Kidney (tissue), 14 donors: ENCODE results near the gene ISX. TPM values are rescaled to one million over a fixed set of nuclear protein-coding genes. Genes with fewer than 3 reads are reported as not detected.

Experiments used
- DNase-seq, 5 donors: peaks; one replicate each; pipeline ENCODE4 v3.0.0-alpha.2; 2013 to 2020
- FAIRE-seq: peaks from 2 replicates; lab custom pipeline; 2012; peaks lifted over from hg19 to GRCh38; lab: Jason Lieb, UNC
- H3K27ac ChIP-seq, 2 donors: one replicate each; pipeline ENCODE4 v1.7.0; 2013; ENCODE audit warnings: low read depth in 2 of 2, low read length in 2 of 2, inconsistent platforms in 1 of 2
- H3K27me3 ChIP-seq: one replicate; pipeline ENCODE4 v1.7.1; 2013; ENCODE audit warnings: low read length, inconsistent platforms; ENCODE audit not compliant: control insufficient read depth, insufficient read depth
- H3K36me3 ChIP-seq, 3 donors: one replicate each; pipeline versions ENCODE4 v1.7.0 to v1.7.1; 2013; ENCODE audit warnings: low read length in 3 of 3, control low read depth in 1 of 3, inconsistent platforms in 1 of 3; ENCODE audit not compliant: insufficient read depth in 3 of 3, control insufficient read depth in 2 of 3
- H3K4me1 ChIP-seq, 3 donors: one replicate each; pipeline versions ENCODE4 v1.7.0 to v1.7.1; 2013; ENCODE audit warnings: low read length in 3 of 3, inconsistent platforms in 1 of 3, low read depth in 1 of 3; ENCODE audit not compliant: control insufficient read depth in 2 of 3, insufficient read depth in 2 of 3
- H3K4me3 ChIP-seq, 3 donors: one replicate each; pipeline versions ENCODE4 v1.7.0 to v1.8.1; 2013; ENCODE audit warnings: low read length in 3 of 3, control low read depth in 1 of 3, inconsistent platforms in 1 of 3
- H3K9ac ChIP-seq, 3 donors: one replicate each; pipeline versions ENCODE4 v1.7.0 to v1.7.1; 2013; ENCODE audit warnings: low read length in 3 of 3, control low read depth in 1 of 3, inconsistent platforms in 1 of 3
- H3K9me3 ChIP-seq, 3 donors: one replicate each; pipeline versions ENCODE4 v1.7.0 to v1.7.1; 2013; ENCODE audit warnings: low read length in 3 of 3, control low read depth in 1 of 3, inconsistent platforms in 1 of 3; ENCODE audit not compliant: control insufficient read depth in 2 of 3, insufficient read depth in 1 of 3
- CTCF ChIP-seq: IDR thresholded peaks from 3 replicates; pipeline ENCODE4 v1.5.1; 2012; ENCODE audit warnings: mild to moderate bottlenecking, moderate library complexity, borderline replicate concordance; ENCODE audit not compliant: insufficient read depth; ENCODE audit errors: extremely low read depth
- intact Hi-C: fragments of 100-400 bp; cut with DNase I; formaldehyde crosslinking; loops from one replicate; pipeline ENCODE4 v1.11.1; 2022
- polyA plus RNA-seq: library from polyadenylated mRNA; stranded (reverse); fragments of 350-450 nt; fragmentation: Illumina TruSeq; extraction: RNeasy Lipid Tissue Mini Kit (QIAGEN cat#74804); gene quantifications from one replicate; pipeline ENCODE4 v1.2.3, GENCODE V29; 2014; ENCODE audit warnings: low read depth, low replicate concordance; ENCODE audit not compliant: insufficient read depth
- total RNA-seq: library from RNA; stranded (reverse); fragmentation: NEBNext Ultra II Directional; extraction: Animal tissue kit (Norgen Biotek cat#: 25700); gene quantifications from one replicate; pipeline ENCODE4 v1.2.1, GENCODE V29; 2021
- donor health status: control.
- donor health status: control.
- donor health status: control.
- donor health status: control.
- donor health status: control.
- donor health status: DM: yes; HTN: yes; CAD: no.
- donor health status: Normal renal cell carcinoma (clear cell type).

The ISX gene
- total and polyA plus RNA-seq, 2 donors from 2014 or later = not detected

DNA sequence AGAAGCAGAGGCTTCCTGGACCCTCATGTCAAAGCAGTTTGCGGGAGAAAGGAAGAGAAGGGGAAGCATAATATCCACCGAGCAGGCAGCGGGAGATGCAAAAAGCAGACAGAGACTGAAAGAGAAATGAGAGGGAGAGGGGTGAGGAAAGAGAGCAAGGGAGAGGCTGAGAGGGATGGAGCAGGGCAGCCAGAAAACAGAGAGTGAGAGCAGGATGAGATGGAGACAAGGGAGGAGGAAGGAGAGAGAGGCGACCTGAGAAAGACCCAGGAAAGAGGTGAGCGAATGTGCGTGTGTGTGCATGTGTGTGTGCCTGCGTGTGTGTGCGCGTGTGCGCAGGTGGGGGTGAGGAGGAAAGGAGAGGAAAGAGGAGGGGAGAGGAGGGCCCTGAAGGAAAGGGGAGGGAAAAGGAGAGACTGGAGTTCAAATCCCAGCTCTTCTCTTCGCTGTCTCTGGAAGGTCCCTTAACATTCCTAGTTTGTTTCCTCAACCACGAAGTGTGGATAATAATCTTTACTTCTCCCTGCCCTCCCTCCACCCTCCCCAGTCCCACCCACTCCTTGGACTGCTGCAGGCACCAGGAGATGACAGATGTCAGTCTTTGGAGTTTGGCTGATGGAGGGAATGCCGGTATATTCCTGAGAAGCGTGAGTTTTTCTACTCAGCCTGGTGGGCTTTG lies 67.9 kb downstream of the ISX start:
- intact Hi-C loops = no loop called here

GRCh38 chr22:35134637-35135036 lies 68.7 kb downstream of the ISX start:
- DNase-seq (no peak), FAIRE-seq (no peak)
- Histone ChIP-seq H3K4me1 (no peaks in the 10 kb centered on the region), H3K9me3 (peaks cover 0 to 3% (median 0%) of the 10 kb centered on the region in 3 donors), H3K4me3 (no peak overlapping the region), H3K9ac (no peak overlapping the region), H3K27me3 (no peaks in the 10 kb centered on the region), H3K36me3 (no peaks in the 10 kb centered on the region), H3K27ac (no peak overlapping the region)
- no peak for TF ChIP-seq CTCF
- intact Hi-C loops = no loop called here

More for the DNA sequence above, 67.9 kb downstream of the ISX start:
- Histone ChIP-seq H3K9me3 (peaks cover 0 to 3% (median 0%) of the 10 kb centered on the region in 3 donors), H3K36me3 (no peaks in the 10 kb centered on the region), H3K27ac (no peak overlapping the region), H3K4me3 (no peak overlapping the region), H3K9ac (no peak overlapping the region), H3K4me1 (no peaks in the 10 kb centered on the region), H3K27me3 (no peaks in the 10 kb centered on the region)
- FAIRE-seq (no peak), DNase-seq (no peak)
- TF ChIP-seq CTCF = no peak

DNA sequence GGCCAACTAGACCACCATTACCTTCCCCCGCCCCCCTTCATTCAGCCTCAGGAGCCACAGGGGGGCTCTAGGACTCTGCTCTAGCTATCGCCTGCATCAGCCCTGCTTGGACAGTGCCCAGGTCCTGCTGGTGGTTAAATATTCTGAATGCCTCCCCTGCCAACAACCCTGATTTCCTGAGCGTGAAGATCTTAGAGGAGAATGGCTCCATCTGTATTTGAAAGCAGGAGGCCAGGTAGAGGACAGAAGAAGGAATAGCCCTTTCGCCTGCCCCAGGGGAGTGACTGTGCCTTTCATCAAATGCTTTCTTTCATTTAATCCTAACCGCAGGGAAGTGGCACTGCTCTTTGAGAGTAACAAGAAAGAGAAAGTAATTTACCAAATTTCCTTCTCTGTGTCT lies 69.2 kb downstream of the ISX start:
- no peaks in the 10 kb centered on the region for H3K27me3 ChIP-seq
- H3K9ac ChIP-seq = no peak overlapping the region
- peaks cover 0 to 3% (median 0%) of the 10 kb centered on the region in 3 donors for H3K9me3 ChIP-seq
- no peak overlapping the region for H3K4me3 ChIP-seq
- intact Hi-C loops = no loop called here
- FAIRE-seq (no peak), DNase-seq (no peak)
- no peak overlapping the region for H3K27ac ChIP-seq
- H3K36me3 ChIP-seq = no peaks in the 10 kb centered on the region
- no peaks in the 10 kb centered on the region for H3K4me1 ChIP-seq
- TF ChIP-seq CTCF = no peak

Other genes starting within 250 kb of the ISX start
- gene HMGXB4, start 191.3 kb downstream of the ISX start, total RNA-seq = 17.3 TPM
- gene HMGXB4, start 191.3 kb downstream of the ISX start, polyA plus RNA-seq = 3.7 TPM
- 68.2 TPM for gene TOM1, start 233.7 kb downstream of the ISX start, total RNA-seq
- 67.0 TPM for gene TOM1, start 233.7 kb downstream of the ISX start, polyA plus RNA-seq